ENCODE measurements around the gene SULT6B1.

DNA sequence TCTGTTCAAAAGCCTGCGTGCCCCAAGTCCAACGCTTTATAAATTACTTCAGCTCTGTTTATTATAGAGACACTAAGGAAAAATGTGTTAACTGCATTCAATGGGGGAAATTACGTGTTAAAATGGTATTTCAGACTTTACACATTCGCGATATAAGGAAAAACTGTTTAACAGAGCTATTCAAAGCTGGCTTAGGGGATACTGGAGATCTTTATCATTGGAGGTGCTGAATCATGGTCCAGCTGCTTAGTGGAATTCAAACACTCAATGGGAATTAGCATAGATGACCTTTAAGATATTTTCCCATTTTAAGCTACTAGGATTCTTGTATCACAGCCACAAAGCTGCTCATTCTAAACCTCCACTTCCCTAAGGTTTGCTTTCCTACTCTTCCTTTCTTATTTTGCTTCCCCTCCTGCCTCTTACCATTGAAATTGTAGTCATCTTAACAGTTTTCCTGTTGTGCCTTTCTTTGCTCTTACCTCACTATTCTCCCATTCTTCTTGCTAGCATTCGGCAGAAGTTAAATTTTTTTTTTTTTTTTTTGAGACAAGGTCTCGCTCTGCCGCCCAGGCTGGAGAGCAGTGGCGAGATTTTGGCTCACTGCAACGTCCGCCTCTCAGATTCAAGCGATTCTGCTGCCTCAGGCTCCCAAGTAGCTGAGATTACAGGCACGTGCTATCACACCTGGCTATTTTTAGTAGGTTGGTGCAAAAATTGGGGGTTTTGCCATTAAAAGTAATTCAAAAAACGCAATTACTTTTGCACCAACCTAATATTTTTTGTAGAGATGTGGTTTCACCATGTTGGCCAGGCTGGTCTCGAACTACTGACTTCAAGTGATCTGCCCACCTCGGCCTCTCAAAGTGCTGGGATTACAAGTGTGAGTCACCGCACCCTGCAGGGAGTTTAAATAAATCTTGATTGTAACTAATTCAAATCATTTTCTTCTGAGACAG, 6.5 kb downstream of the SULT6B1 start:
- TF ChIP-seq EZH2 (IDR thresholded peaks at IDR 0.05) (no peak), POLR2AphosphoS5 (IDR thresholded peaks at IDR 0.05; ENCODE audit: borderline replicate concordance, low read depth, low read length) (no peak)

Measured in SK-N-MC (cell line).